ENCODE measurements around the gene PNMA1. TPM values are rescaled to one million over a fixed set of nuclear protein-coding genes. Genes with fewer than 3 reads are reported as not detected.

The PNMA1 gene
- total RNA-seq, 2 experiments from 2014 or later = 6.0 to 14.5 TPM

GRCh38 chr14:73745571-73746519, 31.7 kb upstream of the PNMA1 start:
- H4K20me1 ChIP-seq (ENCODE audit: insufficient read depth, low read length) = peaks cover 78% of the 10 kb centered on the region
- DNase-seq (ENCODE audit: low spot score) = no peak
- peaks cover 100% of the 10 kb centered on the region for H3K79me2 ChIP-seq (ENCODE audit: insufficient read depth, low read depth, low read length)
- H2AFZ ChIP-seq (ENCODE audit: low read length) = no peak overlapping the region
- H3K4me1 ChIP-seq (ENCODE audit: insufficient read depth, low read length, poor library complexity, severe bottlenecking) = peaks cover 100% of the 10 kb centered on the region
- BruUV-seq (replicated peaks) = no TSS peak
- intact Hi-C loops (cut with micrococcal nuclease; ENCODE audit: unreplicated experiment) = no loop called here
- CTCF ChIA-PET (ENCODE audit: unreplicated experiment) = interaction anchor here (0.7 to 1.3 kb wide), 2 partner anchors 10 to 20 kb away, joined by 3 read pairs; no protein-coding TSS in a partner anchor
- peak overlapping the region; percentile 89 for H3K4me2 ChIP-seq (ENCODE audit: low read length)
- no peaks in the 10 kb centered on the region for H3K9me2 ChIP-seq (ENCODE audit: insufficient read depth, low read length)
- peak overlapping the region; percentile 58 for H3K4me3 ChIP-seq (ENCODE audit: low read depth, low read length, poor library complexity, severe bottlenecking)
- H3K9me3 ChIP-seq (ENCODE audit: low read length) = no peaks in the 10 kb centered on the region
- TF ChIP-seq CTCF (conservative IDR thresholded peaks at IDR 0.05; ENCODE audit: low read length) = no peak
- no peak for TF ChIP-seq EZH2phosphoT487 (IDR thresholded peaks at IDR 0.05; ENCODE audit: borderline replicate concordance, low read depth, low read length)
- H3K27ac ChIP-seq (ENCODE audit: low read depth, low read length, poor library complexity, severe bottlenecking) = peak overlapping the region; percentile 70
- POLR2A ChIA-PET = interaction anchor here (0.6 to 2.2 kb wide), 3 partner anchors 9 to 36 kb away, joined by 3 to 9 read pairs (median 3); a partner anchor contains a TSS
- H3K36me3 ChIP-seq (ENCODE audit: insufficient read depth, low read length) = peaks cover 30% of the 10 kb centered on the region

- TF ChIP-seq EZH2phosphoT487 (IDR thresholded peaks at IDR 0.05; ENCODE audit: borderline replicate concordance, low read depth, low read length) = no peak
- no peak for TF ChIP-seq CTCF (conservative IDR thresholded peaks at IDR 0.05; ENCODE audit: low read length)
- Histone ChIP-seq H3K4me2 (ENCODE audit: low read length) (peak overlapping the region; percentile 89), H3K9me2 (ENCODE audit: insufficient read depth, low read length) (no peaks in the 10 kb centered on the region), H3K27ac (ENCODE audit: low read depth, low read length, poor library complexity, severe bottlenecking) (peak overlapping the region; percentile 70), H3K4me1 (ENCODE audit: insufficient read depth, low read length, poor library complexity, severe bottlenecking) (peaks cover 94% of the 10 kb centered on the region), H4K20me1 (ENCODE audit: insufficient read depth, low read length) (peaks cover 74% of the 10 kb centered on the region), H3K36me3 (ENCODE audit: insufficient read depth, low read length) (peaks cover 31% of the 10 kb centered on the region), H2AFZ (ENCODE audit: low read length) (no peak overlapping the region), H3K79me2 (ENCODE audit: insufficient read depth, low read depth, low read length) (peaks cover 100% of the 10 kb centered on the region), H3K9me3 (ENCODE audit: low read length) (no peaks in the 10 kb centered on the region), H3K4me3 (ENCODE audit: low read depth, low read length, poor library complexity, severe bottlenecking) (peak overlapping the region; percentile 58)
- DNase-seq (ENCODE audit: low spot score) = peak; percentile 15
- intact Hi-C loops (cut with micrococcal nuclease; ENCODE audit: unreplicated experiment) = loop anchor here (5.0 kb wide), 1 partner anchor 82 kb away; no protein-coding TSS in a partner anchor
- ChIA-PET CTCF (ENCODE audit: unreplicated experiment) (interaction anchor here (0.7 to 1.7 kb wide), 3 partner anchors 11 to 21 kb away, joined by 3 to 4 read pairs (median 3); no protein-coding TSS in a partner anchor), POLR2A (interaction anchor here (0.5 to 4.0 kb wide), 5 partner anchors 10 to 1071 kb away, joined by 3 to 17 read pairs (median 5); no protein-coding TSS in a partner anchor)
- no TSS peak for BruUV-seq (replicated peaks)
Measured at GRCh38 chr14:73744874-73745529, 30.8 kb upstream of the PNMA1 start.
